ENCODE measurements around the gene POU2F1.
A peak's percentile ranks its signal among the peaks of the same experiment; 100 is the strongest.

POU2F1 gene

GRCh38 chr1:167270349-167271092 lies 49.8 kb downstream of the POU2F1 start:
- DNase-seq, result peak in 1 of 58 donors; percentile 24

- DNase-seq, result no peak
These were observed 51.8 kb downstream of the POU2F1 start for GRCh38 chr1:167272369-167272957.

GRCh38 chr1:167273027-167273800 lies 52.5 kb downstream of the POU2F1 start:
- peak in 4 of 58 donors; percentile 2 to 19 (median 2) for DNase-seq

GRCh38 chr1:167274061-167274460 lies 53.4 kb downstream of the POU2F1 start:
- no peak for DNase-seq

GRCh38 chr1:167276969-167277368 lies 56.3 kb downstream of the POU2F1 start:
- DNase-seq, result no peak

- DNase-seq, result no peak
These were observed 57.8 kb downstream of the POU2F1 start for GRCh38 chr1:167278497-167278896.

GRCh38 chr1:167280912-167281311 lies 60.2 kb downstream of the POU2F1 start:
- no peak for DNase-seq

- DNase-seq, result no peak
These were observed 67.8 kb downstream of the POU2F1 start for GRCh38 chr1:167288390-167289074.

GRCh38 chr1:167289075-167289442 lies 68.4 kb downstream of the POU2F1 start:
- DNase-seq, result no peak

GRCh38 chr1:167289966-167290365 lies 69.3 kb downstream of the POU2F1 start:
- no peak for DNase-seq

- DNase-seq, result no peak
These were observed 71.0 kb downstream of the POU2F1 start for GRCh38 chr1:167291539-167292185.

- DNase-seq, result no peak
These were observed 71.5 kb downstream of the POU2F1 start for GRCh38 chr1:167292216-167292615.

- DNase-seq, result no peak
These were observed 72.4 kb downstream of the POU2F1 start for GRCh38 chr1:167293057-167293456.

GRCh38 chr1:167294528-167294927 lies 73.8 kb downstream of the POU2F1 start:
- no peak for DNase-seq

- DNase-seq, result peak in 1 of 58 donors; percentile 8
These were observed 76.8 kb downstream of the POU2F1 start for GRCh38 chr1:167297222-167298214.

GRCh38 chr1:167298325-167298724 lies 77.6 kb downstream of the POU2F1 start:
- no peak for DNase-seq

GRCh38 chr1:167301355-167301754 lies 80.7 kb downstream of the POU2F1 start:
- no peak for DNase-seq

GRCh38 chr1:167304165-167304564 lies 83.5 kb downstream of the POU2F1 start:
- DNase-seq, result no peak

GRCh38 chr1:167305059-167305705 lies 84.5 kb downstream of the POU2F1 start:
- DNase-seq, result no peak
